Body of pancreas (tissue), 4 donors: ENCODE results near the gene ZNF30. TPM values are rescaled to one million over a fixed set of nuclear protein-coding genes. Genes with fewer than 3 reads are reported as not detected.
"Not testable (repeated sequence)": the region's sequence is repeated elsewhere in the genome, so short reads cannot be mapped to it uniquely, and the experiment has no call there.

Source experiments
- ATAC-seq: fragments of 150-250 bp; one replicate; pipeline ENCODE4 v1.9.1; 2016
- DNase-seq, 4 donors: peaks; one replicate each; pipeline ENCODE4 v3.0.0-alpha.2; 2019
- H3K27ac ChIP-seq, 4 donors: fragments of 200-600 bp; sonication (generic); 1 replicate in 3 of 4; 2 replicates in 1 of 4; pipeline versions ENCODE4 v1.5.1 to v1.6.1; 2016 to 2019; ENCODE audit warnings: mild to moderate bottlenecking in 1 of 4, mixed read lengths in 1 of 4, moderate library complexity in 1 of 4
- H3K27me3 ChIP-seq, 2 donors: fragments of 200-600 bp; sonication (generic); one replicate each; pipeline ENCODE4 v1.6.0; 2016; ENCODE audit warnings: mild to moderate bottlenecking in 1 of 2
- H3K36me3 ChIP-seq, 2 donors: fragments of 200-600 bp; sonication (generic); replicated peaks in 1 of 2; 2 replicates each; pipeline ENCODE4 v1.5.1; 2016; ENCODE audit warnings: low read depth in 2 of 2; ENCODE audit not compliant: insufficient read depth in 1 of 2
- H3K4me1 ChIP-seq: fragments of 200-600 bp; sonication (generic); one replicate; pipeline ENCODE4 v1.6.0; 2016
- H3K4me3 ChIP-seq, 2 donors: fragments of 200-600 bp; sonication (generic); 1 replicate in 1 of 2; 2 replicates in 1 of 2; pipeline ENCODE4 v1.5.1; 2016 to 2019
- H3K9me3 ChIP-seq, 3 donors: fragments of 200-600 bp; sonication (generic); 1 replicate in 2 of 3; 2 replicates in 1 of 3; pipeline ENCODE4 v1.5.1; 2016
- POLR2A ChIP-seq, 3 donors: fragments of 450-650 bp; IDR thresholded peaks; one replicate each; pipeline ENCODE4 v1.6.1; 2016; ENCODE audit warnings: antibody characterized with exemption in 3 of 3, mild to moderate bottlenecking in 2 of 3
- whole genome bisulfite sequencing, 2 donors: methylation state at CpG; one replicate each; pipeline ENCODE4 v1.1.5; 2017; 5-methylcytosine and 5-hydroxymethylcytosine counted together
- intact Hi-C: fragments of 100-400 bp; cut with DNase I; formaldehyde crosslinking; loops from one replicate; pipeline ENCODE4 v1.15.1; 2023
- total RNA-seq, 2 donors: library from RNA; depleted of rRNA; stranded (reverse); fragments of >200 nt; gene quantifications; one replicate each; pipeline ENCODE4 v1.1.0, GENCODE V29; 2016
- TF ChIP-seq, protein P1 (sequence below), 7 experiments: fragments of 450-650 bp in 4 of 7; fragments of 200-600 bp in 3 of 7; sonication (generic) in 3 of 7; IDR thresholded peaks; one replicate each; pipeline ENCODE4 v1.5.1; 2016 to 2019; ENCODE audit warnings: antibody characterized with exemption in 7 of 7

Gene ZNF30
- total RNA-seq, 2 donors from 2014 or later, result 0.66 to 2.6 TPM

DNA sequence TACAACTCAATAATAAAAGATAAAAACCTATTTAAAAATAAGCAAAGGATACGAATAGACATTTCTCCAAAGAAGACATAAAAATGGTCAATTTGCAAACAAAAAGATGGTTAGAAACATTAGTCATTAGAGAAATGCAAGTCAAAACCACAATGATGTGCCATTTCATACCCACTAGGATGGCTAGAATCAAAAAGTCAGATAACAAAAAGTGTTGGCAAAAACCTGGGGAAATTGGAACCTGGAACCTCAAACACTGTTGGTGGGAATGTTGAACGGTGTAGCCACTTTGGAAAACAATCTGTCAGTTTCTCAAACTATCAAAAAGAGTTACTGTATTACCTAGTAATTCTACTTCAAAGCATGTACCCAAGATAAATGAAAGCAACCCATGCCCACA is 26.5 kb upstream of the ZNF30 start:
- DNase-seq (no peak), ATAC-seq (no peak)
- intact Hi-C loops, result no loop called here
- H3K27ac ChIP-seq, result no peak overlapping the region
- TF ChIP-seq, protein P1, sequence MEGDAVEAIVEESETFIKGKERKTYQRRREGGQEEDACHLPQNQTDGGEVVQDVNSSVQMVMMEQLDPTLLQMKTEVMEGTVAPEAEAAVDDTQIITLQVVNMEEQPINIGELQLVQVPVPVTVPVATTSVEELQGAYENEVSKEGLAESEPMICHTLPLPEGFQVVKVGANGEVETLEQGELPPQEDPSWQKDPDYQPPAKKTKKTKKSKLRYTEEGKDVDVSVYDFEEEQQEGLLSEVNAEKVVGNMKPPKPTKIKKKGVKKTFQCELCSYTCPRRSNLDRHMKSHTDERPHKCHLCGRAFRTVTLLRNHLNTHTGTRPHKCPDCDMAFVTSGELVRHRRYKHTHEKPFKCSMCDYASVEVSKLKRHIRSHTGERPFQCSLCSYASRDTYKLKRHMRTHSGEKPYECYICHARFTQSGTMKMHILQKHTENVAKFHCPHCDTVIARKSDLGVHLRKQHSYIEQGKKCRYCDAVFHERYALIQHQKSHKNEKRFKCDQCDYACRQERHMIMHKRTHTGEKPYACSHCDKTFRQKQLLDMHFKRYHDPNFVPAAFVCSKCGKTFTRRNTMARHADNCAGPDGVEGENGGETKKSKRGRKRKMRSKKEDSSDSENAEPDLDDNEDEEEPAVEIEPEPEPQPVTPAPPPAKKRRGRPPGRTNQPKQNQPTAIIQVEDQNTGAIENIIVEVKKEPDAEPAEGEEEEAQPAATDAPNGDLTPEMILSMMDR (IDR thresholded peaks at IDR 0.05), result no peak
- TF ChIP-seq POLR2A (IDR thresholded peaks at IDR 0.05), result no peak
- no peak overlapping the region for H3K4me3 ChIP-seq
- WGBS, 2 donors, result 60 to 70% methylated on average over 2 of the region's 2 CpGs
- no peaks in the 10 kb centered on the region for H3K36me3 ChIP-seq
- peaks cover 7% of the 10 kb centered on the region for H3K4me1 ChIP-seq
- peaks cover 0 to 6% of the 10 kb centered on the region in 2 donors for H3K27me3 ChIP-seq
- no peaks in the 10 kb centered on the region for H3K9me3 ChIP-seq

DNA sequence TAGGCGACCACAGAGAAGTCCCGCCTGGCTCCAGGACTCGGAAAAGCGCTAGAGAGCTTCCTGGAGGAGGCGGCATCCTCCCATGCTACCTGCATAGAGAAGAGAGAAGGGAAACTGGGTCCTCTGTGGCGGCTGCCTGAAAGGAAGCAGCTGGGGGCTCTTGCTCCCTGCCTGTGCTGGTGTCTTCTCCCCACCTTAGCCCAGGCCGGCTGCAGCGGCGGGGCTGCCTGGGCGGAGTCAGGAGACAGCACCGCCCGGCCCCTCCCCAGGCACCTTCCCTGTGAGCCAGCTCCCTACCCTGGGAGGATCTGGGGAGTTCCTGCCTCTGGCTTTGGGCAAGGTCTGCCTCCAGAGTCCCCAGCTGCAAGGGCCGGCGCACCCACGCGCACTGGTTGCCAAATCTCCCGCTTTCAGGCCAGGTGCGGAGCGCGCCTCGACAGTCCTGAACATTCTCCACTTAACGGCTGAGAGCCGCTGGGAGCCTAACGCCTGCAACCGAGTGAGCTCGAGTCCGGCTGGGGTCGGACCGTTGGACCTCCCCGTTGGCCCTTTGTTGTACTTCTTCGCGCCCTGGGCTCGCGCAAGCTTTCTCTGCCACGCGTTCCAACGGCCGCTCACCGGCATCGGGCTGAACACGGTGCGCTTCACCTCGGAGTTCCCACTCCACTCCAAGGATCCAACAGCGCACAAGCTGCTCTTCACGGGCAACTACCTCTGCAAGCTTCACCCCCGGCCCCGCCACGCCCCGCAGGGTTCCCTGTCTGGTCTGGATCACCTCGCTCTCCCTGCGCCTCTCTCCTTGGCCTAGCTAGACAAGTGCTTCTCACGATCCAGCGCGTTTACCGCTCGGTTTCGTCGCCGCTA is 21.8 kb upstream of the ZNF30 start:
- H3K27me3 ChIP-seq, result peaks cover 0 to 6% of the 10 kb centered on the region in 2 donors
- intact Hi-C loops, result no loop called here
- H3K36me3 ChIP-seq, result no peaks in the 10 kb centered on the region
- 5 to 6% methylated on average over 12 to 59 of the region's 59 CpGs for WGBS, 2 donors
- no peaks in the 10 kb centered on the region for H3K9me3 ChIP-seq
- no peak overlapping the region for H3K4me3 ChIP-seq
- H3K27ac ChIP-seq, result no peak overlapping the region
- TF ChIP-seq, protein P1 (IDR thresholded peaks at IDR 0.05), result no peak
- TF ChIP-seq POLR2A (IDR thresholded peaks at IDR 0.05), result no peak
- peaks cover 9% of the 10 kb centered on the region for H3K4me1 ChIP-seq
- DNase-seq, result no peak
- ATAC-seq, result no peak

DNA sequence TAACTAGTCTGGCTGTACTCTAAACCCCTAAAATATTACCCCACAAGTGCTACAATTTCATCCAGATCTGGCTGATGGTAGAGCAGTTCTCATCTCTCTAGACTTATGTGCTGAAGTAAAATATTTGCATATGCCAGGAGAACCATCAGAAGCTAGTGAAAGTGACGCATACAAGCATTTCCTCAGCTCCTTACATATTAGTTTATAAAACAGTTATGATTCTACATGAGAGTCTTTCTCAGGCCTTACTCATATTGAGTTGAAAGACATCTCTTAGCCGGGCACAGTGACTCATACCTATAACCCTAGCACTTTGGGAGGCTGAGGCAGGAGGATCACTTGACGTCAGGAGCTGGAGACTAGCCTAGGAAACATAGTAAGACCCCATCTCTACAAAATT is 15.9 kb upstream of the ZNF30 start:
- Histone ChIP-seq H3K9me3 (peaks cover 0 to 5% (median 0%) of the 10 kb centered on the region in 3 donors), H3K27ac (no peak overlapping the region), H3K27me3 (no peaks in the 10 kb centered on the region), H3K4me1 (no peaks in the 10 kb centered on the region), H3K4me3 (no peak overlapping the region), H3K36me3 (no peaks in the 10 kb centered on the region)
- no peak for TF ChIP-seq POLR2A (IDR thresholded peaks at IDR 0.05)
- TF ChIP-seq, protein P1 (IDR thresholded peaks at IDR 0.05), result no peak
- ATAC-seq (no peak), DNase-seq (no peak)
- 84 to 88% methylated on average over 3 of the region's 3 CpGs for WGBS, 2 donors
- intact Hi-C loops, result no loop called here

DNA sequence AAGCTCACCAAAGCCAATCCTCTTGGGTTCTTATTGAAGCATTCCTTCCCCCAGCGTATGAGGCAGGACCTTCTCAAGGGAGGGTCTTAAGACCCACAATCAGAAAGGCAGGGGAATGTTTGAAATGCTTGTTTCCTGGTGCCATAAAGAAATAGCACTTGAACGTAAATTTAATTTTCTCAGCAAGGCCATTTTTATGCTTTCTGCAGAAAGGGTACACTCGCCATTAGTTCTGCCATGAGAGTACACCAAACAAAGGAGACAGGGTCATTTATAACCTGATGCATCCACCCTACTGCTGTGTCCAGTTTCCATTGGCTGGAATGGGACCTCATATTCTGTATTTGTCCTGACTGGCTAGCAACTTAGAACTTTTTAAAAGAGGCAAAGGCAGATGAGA is 9.6 kb upstream of the ZNF30 start:
- H3K36me3 ChIP-seq, intact Hi-C loops, H3K4me3 ChIP-seq, DNase-seq, H3K27ac ChIP-seq, ATAC-seq, H3K27me3 ChIP-seq, H3K4me1 ChIP-seq: not testable (repeated sequence)
- 80 to 87% methylated on average over 3 of the region's 3 CpGs for WGBS, 2 donors
- H3K9me3 ChIP-seq, result peaks cover 0 to 16% (median 0%) of the 10 kb centered on the region in 3 donors

DNA sequence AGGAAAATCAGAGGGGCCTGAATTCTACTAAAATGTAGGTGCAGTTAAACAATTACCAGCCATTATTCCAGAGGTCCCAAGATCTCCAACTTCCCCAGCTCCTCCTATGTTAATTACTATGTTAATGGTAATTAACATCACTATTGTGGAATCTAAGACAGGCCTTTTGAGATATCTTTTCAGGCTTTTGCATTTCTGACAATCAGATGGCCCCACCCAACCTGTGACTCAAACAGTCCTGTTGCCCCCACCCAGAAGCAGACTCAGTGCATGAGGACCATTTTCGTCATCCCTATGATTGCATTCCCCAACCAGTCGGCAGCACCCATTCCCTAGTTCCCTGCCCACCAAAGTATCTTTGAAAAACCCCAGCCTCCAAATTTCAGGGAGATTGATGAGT is 8.5 kb upstream of the ZNF30 start:
- no peak for TF ChIP-seq POLR2A (IDR thresholded peaks at IDR 0.05)
- TF ChIP-seq, protein P1 (IDR thresholded peaks at IDR 0.05), result no peak
- H3K4me3 ChIP-seq, result no peak overlapping the region
- ATAC-seq, result no peak
- intact Hi-C loops, result no loop called here
- no peaks in the 10 kb centered on the region for H3K4me1 ChIP-seq
- no peak for DNase-seq
- peaks cover 0 to 16% (median 0%) of the 10 kb centered on the region in 3 donors for H3K9me3 ChIP-seq
- no peaks in the 10 kb centered on the region for H3K36me3 ChIP-seq
- 79 to 91% methylated on average over 2 of the region's 2 CpGs for WGBS, 2 donors
- H3K27ac ChIP-seq, result no peak overlapping the region
- no peaks in the 10 kb centered on the region for H3K27me3 ChIP-seq

DNA sequence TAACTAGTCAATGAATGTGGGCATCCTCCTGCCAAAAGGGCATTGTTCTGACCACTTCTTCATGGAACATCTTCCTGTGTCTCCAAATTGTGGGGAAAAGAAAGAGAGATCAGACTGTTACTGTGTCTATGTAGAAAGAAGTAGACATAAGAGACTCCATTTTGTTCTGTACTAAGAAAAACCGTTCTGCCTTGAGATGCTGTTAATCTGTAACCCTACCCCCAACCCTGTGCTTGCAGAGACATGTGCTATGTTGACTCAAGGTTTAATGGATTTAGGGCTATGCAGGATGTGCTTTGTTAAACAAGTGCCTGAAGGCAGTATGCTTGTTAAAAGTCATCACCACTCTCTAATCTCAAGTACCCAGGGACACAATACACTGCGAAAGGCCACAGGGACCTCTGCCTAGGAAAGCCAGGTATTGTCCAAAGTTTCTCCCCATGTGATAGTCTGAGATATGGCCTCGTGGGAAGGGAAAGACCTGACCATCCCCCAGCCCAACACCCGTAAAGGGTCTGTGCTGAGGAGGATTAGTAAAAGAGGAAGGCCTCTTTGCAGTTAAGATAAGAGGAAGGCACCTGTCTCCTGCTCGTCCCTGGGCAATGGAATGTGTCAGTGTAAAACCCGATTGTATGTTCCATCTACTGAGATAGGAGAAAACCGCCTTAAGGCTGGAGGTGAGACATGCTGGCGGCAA is 6.5 kb upstream of the ZNF30 start:
- DNase-seq, ATAC-seq, intact Hi-C loops, H3K4me1 ChIP-seq, H3K36me3 ChIP-seq, H3K27me3 ChIP-seq, H3K27ac ChIP-seq, H3K4me3 ChIP-seq: not testable (repeated sequence)
- H3K9me3 ChIP-seq, result peaks cover 0 to 16% (median 0%) of the 10 kb centered on the region in 3 donors
- WGBS, 2 donors, result 64 to 69% methylated on average over 7 to 8 of the region's 8 CpGs
